ENCODE results near the gene TSKS. TPM values are rescaled to one million over a fixed set of nuclear protein-coding genes. Genes with fewer than 3 reads are reported as not detected.
A peak's percentile ranks its signal among the peaks of the same experiment; 100 is the strongest.
"Not testable (repeated sequence)": the region's sequence is repeated elsewhere in the genome, so short reads cannot be mapped to it uniquely, and the experiment has no call there.

Gene TSKS
- total and polyA plus RNA-seq, 2 experiments from 2014 or later: 0.31 to 2.1 TPM

DNA sequence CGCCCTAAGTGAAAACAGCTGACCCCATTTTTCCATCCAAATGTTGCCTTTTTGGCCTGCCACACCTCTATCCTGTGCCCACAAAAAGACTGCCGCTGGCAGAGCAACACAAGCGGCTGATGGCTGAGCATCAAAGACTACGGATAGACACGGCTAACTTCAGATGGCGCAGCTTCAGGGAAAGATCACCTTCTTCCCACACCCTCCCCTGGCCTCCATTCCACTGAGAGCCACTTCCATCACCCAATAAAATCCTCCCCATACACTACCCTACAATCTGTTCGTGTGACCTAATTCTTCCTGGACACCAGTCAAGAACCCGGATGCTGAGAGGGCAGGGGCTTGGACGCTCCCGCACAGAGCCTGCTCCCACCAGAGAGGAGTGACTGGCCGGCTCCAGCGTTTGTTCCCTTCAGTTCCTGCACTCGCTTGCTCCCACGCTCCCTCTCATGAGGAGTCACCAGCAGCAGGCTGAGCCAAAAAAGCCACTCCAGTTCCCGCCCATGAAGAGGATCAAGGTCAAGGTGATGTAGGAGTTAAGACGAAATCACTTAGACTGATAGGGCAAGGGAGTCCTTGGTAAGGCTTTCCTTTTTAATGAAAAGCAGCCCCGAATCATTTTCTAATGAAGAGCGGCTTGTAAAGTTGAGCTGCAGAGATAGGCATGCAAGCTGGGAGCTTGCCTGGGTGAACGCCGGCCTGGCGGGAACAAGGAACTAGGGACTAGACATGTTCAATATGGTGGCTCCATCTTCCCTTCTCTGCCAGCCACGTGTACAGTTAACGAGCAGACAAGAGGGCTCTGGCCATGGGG is 35.7 kb downstream of the TSKS start:
- 9 to 10% methylated on average over 23 of the region's 23 CpGs for WGBS, 2 experiments (ENCODE audit: low coverage in 1 of 2, low lambda C conversion rate in 2 of 2, missing lambda C conversion rate in 2 of 2)
- Histone ChIP-seq H3K27ac (peak overlapping the region; percentile 53), H4K20me1 (ENCODE audit: insufficient read depth) (no peaks in the 10 kb centered on the region), H3K36me3 (ENCODE audit: low read depth) (no peaks in the 10 kb centered on the region), H3F3A (ENCODE audit: insufficient read depth) (peaks cover 13% of the 10 kb centered on the region; the same call in 1 of the 2 replicates), H3K4me3 (peak overlapping the region; percentile 39), H3K79me2 (ENCODE audit: insufficient read depth) (no peaks in the 10 kb centered on the region), H3K4me2 (ENCODE audit: unreplicated experiment) (peak overlapping the region; percentile 74), H3K27me3 (replicated peaks; ENCODE audit: insufficient read depth) (no peaks in the 10 kb centered on the region), H2AFZ (peak overlapping the region; percentile 69), H3K9ac (peak overlapping the region; percentile 64), H3K4me1 (ENCODE audit: insufficient read depth) (peaks cover 22% of the 10 kb centered on the region), H3K9me3 (ENCODE audit: low read depth) (no peaks in the 10 kb centered on the region), H3K9me2 (ENCODE audit: insufficient read depth) (no peaks in the 10 kb centered on the region)
- TF ChIP-seq EZH2phosphoT487 (IDR thresholded peaks at IDR 0.05; ENCODE audit: insufficient read depth, low read depth): no peak
- DNase-seq: peak; percentile 91
- in situ Hi-C loops (cut with MboI): no loop called here

DNA sequence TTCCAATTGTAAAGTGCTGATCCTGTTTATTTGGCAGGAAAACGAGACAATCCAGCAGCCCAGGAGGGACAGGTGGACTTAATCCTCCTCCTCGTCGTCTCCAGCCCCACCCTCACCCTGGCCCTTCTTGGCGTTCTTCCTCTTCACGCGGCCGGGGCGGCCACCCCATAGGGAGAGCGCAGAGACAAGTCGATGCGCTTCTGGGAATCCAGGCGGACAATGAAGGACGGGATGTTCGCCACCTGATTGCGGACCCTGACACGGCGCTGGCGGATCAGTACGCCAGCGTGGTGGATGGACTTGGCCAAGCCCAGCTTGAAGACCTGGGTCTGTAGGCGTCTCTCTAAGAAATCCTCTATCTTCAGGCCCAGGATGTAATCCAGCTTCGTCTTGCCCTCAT is 43.7 kb downstream of the TSKS start:
- WGBS, 2 experiments (ENCODE audit: low coverage in 1 of 2, low lambda C conversion rate in 2 of 2, missing lambda C conversion rate in 2 of 2): 85% methylated on average over 21 to 22 of the region's 22 CpGs
- H3K79me2 ChIP-seq (ENCODE audit: insufficient read depth); H3K27me3 ChIP-seq (replicated peaks; ENCODE audit: insufficient read depth); H3K4me2 ChIP-seq (ENCODE audit: unreplicated experiment); H3K4me3 ChIP-seq; H3K4me1 ChIP-seq (ENCODE audit: insufficient read depth); H3K9me2 ChIP-seq (ENCODE audit: insufficient read depth); H4K20me1 ChIP-seq (ENCODE audit: insufficient read depth); in situ Hi-C loops (cut with MboI); H2AFZ ChIP-seq; H3K27ac ChIP-seq; H3K9ac ChIP-seq; DNase-seq; H3F3A ChIP-seq (ENCODE audit: insufficient read depth); H3K9me3 ChIP-seq (ENCODE audit: low read depth); H3K36me3 ChIP-seq (ENCODE audit: low read depth): not testable (repeated sequence)

DNA sequence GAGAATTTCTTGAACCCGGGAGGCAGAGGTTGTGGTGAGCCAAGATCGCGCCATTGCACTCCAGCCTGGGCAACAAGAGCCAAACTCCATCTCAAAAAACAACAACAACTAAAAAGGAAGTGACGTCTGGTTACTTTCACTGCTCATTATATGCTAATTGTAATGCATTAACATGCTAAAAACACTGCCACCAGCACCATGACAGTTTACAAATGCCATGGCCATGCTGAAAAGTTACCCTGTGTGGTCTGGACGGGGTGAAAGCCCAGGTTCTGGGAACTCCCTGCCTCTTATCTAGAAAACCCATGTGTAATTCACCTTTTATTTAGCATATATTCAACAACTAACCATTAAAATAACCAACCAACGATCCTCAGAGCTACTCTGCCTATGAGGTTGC is 44.1 kb downstream of the TSKS start:
- TF ChIP-seq EZH2phosphoT487 (IDR thresholded peaks at IDR 0.05; ENCODE audit: insufficient read depth, low read depth) (no peak), EZH2 (IDR thresholded peaks at IDR 0.05; ENCODE audit: insufficient read depth, poor library complexity, severe bottlenecking) (no peak)
- H3K9me2 ChIP-seq (ENCODE audit: insufficient read depth): no peaks in the 10 kb centered on the region
- no peak for DNase-seq
- H3K27ac ChIP-seq: no peak overlapping the region
- no peak overlapping the region for H3K4me2 ChIP-seq (ENCODE audit: unreplicated experiment)
- H3K9ac ChIP-seq: no peak overlapping the region
- 0 out of 2 replicates have a peak, but pooled peaks cover 4% of the 10 kb centered on the region for H3K4me1 ChIP-seq (ENCODE audit: insufficient read depth)
- H4K20me1 ChIP-seq (ENCODE audit: insufficient read depth): no peaks in the 10 kb centered on the region
- WGBS, 2 experiments (ENCODE audit: low coverage in 1 of 2, low lambda C conversion rate in 2 of 2, missing lambda C conversion rate in 2 of 2): 85 to 88% methylated on average over 6 of the region's 6 CpGs
- H3K9me3 ChIP-seq (ENCODE audit: low read depth): no peaks in the 10 kb centered on the region
- no peaks in the 10 kb centered on the region for H3K36me3 ChIP-seq (ENCODE audit: low read depth)
- no peaks in the 10 kb centered on the region for H3F3A ChIP-seq (ENCODE audit: insufficient read depth)
- H3K79me2 ChIP-seq (ENCODE audit: insufficient read depth): no peaks in the 10 kb centered on the region
- H2AFZ ChIP-seq: no peak overlapping the region
- H3K4me3 ChIP-seq: no peak overlapping the region
- in situ Hi-C loops (cut with MboI): no loop called here
- no peaks in the 10 kb centered on the region for H3K27me3 ChIP-seq (replicated peaks; ENCODE audit: insufficient read depth)

DNA sequence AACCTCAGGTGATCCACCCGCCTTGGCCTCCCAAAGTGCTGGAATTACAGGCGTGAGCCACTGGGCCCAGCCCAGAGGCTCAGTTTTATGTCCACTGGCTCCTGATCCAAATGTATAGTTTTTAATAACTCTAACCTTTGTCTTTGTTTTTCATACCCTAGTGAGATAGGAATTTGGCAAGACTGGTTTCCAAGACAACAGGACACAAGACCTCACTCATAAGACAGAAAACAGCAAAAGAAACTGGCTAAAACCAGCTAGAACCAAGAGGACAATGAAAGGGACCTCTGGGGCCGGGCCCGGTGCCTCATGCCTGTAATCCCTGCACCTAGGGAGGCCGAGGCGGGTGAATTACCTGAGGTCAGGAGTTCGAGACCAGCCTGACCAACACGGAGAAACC is 44.6 kb downstream of the TSKS start:
- Histone ChIP-seq H2AFZ (peak overlapping the region; percentile 84; the same call in 1 of the 2 replicates), H3K27me3 (replicated peaks; ENCODE audit: insufficient read depth) (no peaks in the 10 kb centered on the region), H3K27ac (peak overlapping the region; percentile 87), H3K4me3 (peak overlapping the region; percentile 72), H3K9ac (peak overlapping the region; percentile 90), H3K79me2 (ENCODE audit: insufficient read depth) (no peaks in the 10 kb centered on the region), H3K9me3 (ENCODE audit: low read depth) (no peaks in the 10 kb centered on the region), H3K4me2 (ENCODE audit: unreplicated experiment) (peak overlapping the region; percentile 69), H4K20me1 (ENCODE audit: insufficient read depth) (no peaks in the 10 kb centered on the region), H3K4me1 (ENCODE audit: insufficient read depth) (no peaks in the 10 kb centered on the region), H3F3A (ENCODE audit: insufficient read depth) (no peaks in the 10 kb centered on the region), H3K36me3 (ENCODE audit: low read depth) (no peaks in the 10 kb centered on the region), H3K9me2 (ENCODE audit: insufficient read depth) (no peaks in the 10 kb centered on the region)
- in situ Hi-C loops (cut with MboI): no loop called here
- 91% methylated on average over 8 of the region's 8 CpGs for WGBS, 2 experiments (ENCODE audit: low coverage in 1 of 2, low lambda C conversion rate in 2 of 2, missing lambda C conversion rate in 2 of 2)
- no peak for TF ChIP-seq EZH2phosphoT487 (IDR thresholded peaks at IDR 0.05; ENCODE audit: insufficient read depth, low read depth)
- no peak for TF ChIP-seq EZH2 (IDR thresholded peaks at IDR 0.05; ENCODE audit: insufficient read depth, poor library complexity, severe bottlenecking)
- DNase-seq: no peak

Data from GM23248 (cell line).